Measurements from ENCODE around the gene PPP2R3A. TPM values are rescaled to one million over a fixed set of nuclear protein-coding genes. Genes with fewer than 3 reads are reported as not detected.

PPP2R3A gene
- total and polyA plus RNA-seq, 2 experiments from 2014 or later = 14.2 to 21.0 TPM

DNA sequence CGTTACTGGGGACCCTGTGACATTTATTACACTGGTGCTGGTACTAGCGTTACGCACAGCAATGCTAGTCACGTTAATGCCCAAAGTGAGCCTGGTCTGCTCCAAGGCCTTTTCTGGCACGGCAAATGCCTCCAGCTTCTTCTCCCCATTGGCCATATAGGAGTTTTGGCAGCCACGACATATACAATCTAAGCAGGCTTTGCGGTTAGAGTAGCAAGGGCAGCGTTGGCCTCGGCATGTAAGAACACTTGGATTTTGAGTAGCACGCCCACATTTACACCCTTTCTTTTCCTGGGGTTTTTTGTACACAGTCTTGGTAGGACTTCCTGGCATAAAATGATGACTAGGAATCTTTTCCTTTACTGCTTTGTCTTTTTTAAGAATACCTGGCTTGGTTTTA lies 185.7 kb downstream of the PPP2R3A start:
- no peak for TF ChIP-seq EZH2 (IDR thresholded peaks at IDR 0.05; ENCODE audit: insufficient read depth, poor library complexity, severe bottlenecking)
- TF ChIP-seq EZH2phosphoT487 (IDR thresholded peaks at IDR 0.05; ENCODE audit: insufficient read depth, low read depth) = no peak
- Histone ChIP-seq H4K20me1 (ENCODE audit: insufficient read depth) (peaks cover 16% of the 10 kb centered on the region; the same call in 1 of the 2 replicates), H3K4me3 (no peak overlapping the region), H3K9ac (no peak overlapping the region), H3K4me1 (ENCODE audit: insufficient read depth) (peaks cover 37% of the 10 kb centered on the region), H3K36me3 (ENCODE audit: low read depth) (peaks cover 31% of the 10 kb centered on the region), H3K9me3 (ENCODE audit: low read depth) (no peaks in the 10 kb centered on the region), H3F3A (ENCODE audit: insufficient read depth) (peaks cover 44% of the 10 kb centered on the region), H3K79me2 (ENCODE audit: insufficient read depth) (peaks cover 100% of the 10 kb centered on the region), H2AFZ (no peak overlapping the region), H3K9me2 (ENCODE audit: insufficient read depth) (no peaks in the 10 kb centered on the region), H3K27me3 (replicated peaks; ENCODE audit: insufficient read depth) (no peaks in the 10 kb centered on the region), H3K4me2 (ENCODE audit: unreplicated experiment) (no peak overlapping the region), H3K27ac (no peak overlapping the region)
- 91 to 95% methylated on average over 10 of the region's 10 CpGs for WGBS, 2 experiments (ENCODE audit: low coverage in 1 of 2, low lambda C conversion rate in 2 of 2, missing lambda C conversion rate in 2 of 2)
- in situ Hi-C loops (cut with MboI) = no loop called here
- no peak for DNase-seq

DNA sequence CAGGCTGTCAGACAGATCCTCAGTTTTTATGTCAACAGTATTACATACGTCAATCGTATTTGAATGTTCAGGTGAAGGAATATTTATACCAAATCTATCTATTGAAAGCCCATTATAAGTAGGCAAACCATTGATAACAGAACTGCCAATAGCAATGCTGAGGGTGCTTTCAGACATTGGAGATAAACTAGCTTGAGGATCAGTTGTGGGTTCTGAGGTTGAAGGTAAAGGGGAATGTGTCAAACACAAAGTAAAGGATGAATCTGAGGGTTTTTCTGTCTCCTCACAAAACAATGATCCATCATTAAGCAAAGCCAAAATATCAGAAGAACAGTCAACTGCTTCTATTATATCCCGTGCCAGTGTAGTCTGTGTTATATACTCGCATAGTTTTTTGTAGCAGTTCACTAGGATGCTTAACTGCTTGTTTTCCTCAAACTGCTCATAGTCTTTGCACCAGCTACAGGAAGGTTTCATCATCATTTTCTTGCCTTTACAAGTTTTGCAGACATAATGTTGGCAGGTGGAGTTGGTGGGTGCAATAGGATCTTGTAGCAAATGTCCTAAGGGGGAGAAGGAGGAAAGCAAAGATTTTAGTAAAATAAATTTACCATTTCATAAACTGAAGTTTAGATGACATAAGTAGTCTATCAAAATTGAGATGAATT lies 186.8 kb downstream of the PPP2R3A start:
- Histone ChIP-seq H3K9ac (no peak overlapping the region), H3K9me2 (ENCODE audit: insufficient read depth) (no peaks in the 10 kb centered on the region), H3K27me3 (replicated peaks; ENCODE audit: insufficient read depth) (no peaks in the 10 kb centered on the region), H3K9me3 (ENCODE audit: low read depth) (no peaks in the 10 kb centered on the region), H3F3A (ENCODE audit: insufficient read depth) (peaks cover 44% of the 10 kb centered on the region), H3K4me3 (no peak overlapping the region), H2AFZ (no peak overlapping the region), H4K20me1 (ENCODE audit: insufficient read depth) (peaks cover 22% of the 10 kb centered on the region; the same call in 1 of the 2 replicates), H3K79me2 (ENCODE audit: insufficient read depth) (peaks cover 100% of the 10 kb centered on the region), H3K4me2 (ENCODE audit: unreplicated experiment) (no peak overlapping the region), H3K27ac (no peak overlapping the region), H3K4me1 (ENCODE audit: insufficient read depth) (peaks cover 26% of the 10 kb centered on the region), H3K36me3 (ENCODE audit: low read depth) (peaks cover 24% of the 10 kb centered on the region)
- WGBS, 2 experiments (ENCODE audit: low coverage in 1 of 2, low lambda C conversion rate in 2 of 2, missing lambda C conversion rate in 2 of 2) = 70 to 75% methylated on average over 4 of the region's 4 CpGs
- DNase-seq = no peak
- in situ Hi-C loops (cut with MboI) = no loop called here
- TF ChIP-seq EZH2 (IDR thresholded peaks at IDR 0.05; ENCODE audit: insufficient read depth, poor library complexity, severe bottlenecking) (no peak), EZH2phosphoT487 (IDR thresholded peaks at IDR 0.05; ENCODE audit: insufficient read depth, low read depth) (no peak)

DNA sequence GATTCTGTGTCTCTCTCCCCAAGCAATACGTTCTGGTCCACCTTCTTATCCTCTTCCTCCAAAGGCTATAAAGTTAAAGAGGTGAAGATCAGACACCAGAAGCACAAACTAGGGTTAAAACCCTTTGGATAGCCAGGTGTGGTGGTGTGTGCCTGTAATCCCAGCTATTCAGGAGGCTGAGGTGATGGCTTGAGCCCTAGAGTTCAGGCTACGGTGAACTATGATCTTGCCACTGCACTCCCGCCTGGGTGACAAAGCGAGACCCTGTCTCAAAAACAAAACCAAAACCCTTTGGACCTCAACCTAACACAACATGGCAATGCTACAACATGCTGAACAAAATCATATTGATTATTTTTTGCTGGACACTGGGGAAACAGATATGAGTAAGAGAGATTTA lies 187.4 kb downstream of the PPP2R3A start:
- Histone ChIP-seq H2AFZ (no peak overlapping the region), H3F3A (ENCODE audit: insufficient read depth) (peaks cover 38% of the 10 kb centered on the region), H3K4me3 (no peak overlapping the region), H3K27me3 (replicated peaks; ENCODE audit: insufficient read depth) (no peaks in the 10 kb centered on the region), H3K4me2 (ENCODE audit: unreplicated experiment) (no peak overlapping the region), H3K27ac (no peak overlapping the region), H3K79me2 (ENCODE audit: insufficient read depth) (peaks cover 100% of the 10 kb centered on the region), H4K20me1 (ENCODE audit: insufficient read depth) (peaks cover 23% of the 10 kb centered on the region; the same call in 1 of the 2 replicates), H3K9me3 (ENCODE audit: low read depth) (no peaks in the 10 kb centered on the region), H3K36me3 (ENCODE audit: low read depth) (peaks cover 23% of the 10 kb centered on the region), H3K4me1 (ENCODE audit: insufficient read depth) (peaks cover 21% of the 10 kb centered on the region), H3K9me2 (ENCODE audit: insufficient read depth) (no peaks in the 10 kb centered on the region), H3K9ac (no peak overlapping the region)
- TF ChIP-seq EZH2phosphoT487 (IDR thresholded peaks at IDR 0.05; ENCODE audit: insufficient read depth, low read depth) (no peak), EZH2 (IDR thresholded peaks at IDR 0.05; ENCODE audit: insufficient read depth, poor library complexity, severe bottlenecking) (no peak)
- DNase-seq = no peak
- 85 to 94% methylated on average over 4 of the region's 4 CpGs for WGBS, 2 experiments (ENCODE audit: low coverage in 1 of 2, low lambda C conversion rate in 2 of 2, missing lambda C conversion rate in 2 of 2)
- in situ Hi-C loops (cut with MboI) = no loop called here

DNA sequence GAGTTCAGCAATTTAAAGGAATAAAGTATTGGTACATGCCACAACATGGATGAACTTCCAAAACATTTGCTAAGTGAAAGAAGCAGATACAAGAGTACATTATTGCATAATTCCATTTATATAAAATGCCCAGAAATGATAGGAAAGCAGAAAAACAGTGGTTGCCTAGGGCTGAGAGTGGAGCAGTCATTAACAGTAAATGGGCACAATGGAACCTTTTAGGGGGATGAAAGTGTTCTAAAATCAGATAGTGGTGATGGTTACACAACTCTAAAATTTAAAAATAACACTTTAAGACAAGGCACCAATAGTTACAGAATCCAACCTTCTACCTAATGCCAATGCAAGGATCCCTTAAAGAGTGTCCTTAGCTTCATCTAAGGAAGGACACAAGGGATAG lies 196.0 kb downstream of the PPP2R3A start:
- H3K9ac ChIP-seq = no peak overlapping the region
- no peak for DNase-seq
- H3K4me1 ChIP-seq (ENCODE audit: insufficient read depth) = peaks cover 14% of the 10 kb centered on the region; the same call in 1 of the 2 replicates
- peaks cover 100% of the 10 kb centered on the region for H3K79me2 ChIP-seq (ENCODE audit: insufficient read depth)
- H3K27me3 ChIP-seq (replicated peaks; ENCODE audit: insufficient read depth) = no peaks in the 10 kb centered on the region
- no peaks in the 10 kb centered on the region for H3K36me3 ChIP-seq (ENCODE audit: low read depth)
- no peaks in the 10 kb centered on the region for H3K9me2 ChIP-seq (ENCODE audit: insufficient read depth)
- H3K27ac ChIP-seq = no peak overlapping the region
- H3K4me3 ChIP-seq = no peak overlapping the region
- in situ Hi-C loops (cut with MboI) = no loop called here
- H3K9me3 ChIP-seq (ENCODE audit: low read depth) = no peaks in the 10 kb centered on the region
- H3F3A ChIP-seq (ENCODE audit: insufficient read depth) = no peaks in the 10 kb centered on the region
- no peak overlapping the region for H3K4me2 ChIP-seq (ENCODE audit: unreplicated experiment)
- H2AFZ ChIP-seq = no peak overlapping the region
- peaks cover 36% of the 10 kb centered on the region for H4K20me1 ChIP-seq (ENCODE audit: insufficient read depth)
- no peak for TF ChIP-seq EZH2 (IDR thresholded peaks at IDR 0.05; ENCODE audit: insufficient read depth, poor library complexity, severe bottlenecking)
- no peak for TF ChIP-seq EZH2phosphoT487 (IDR thresholded peaks at IDR 0.05; ENCODE audit: insufficient read depth, low read depth)

Measured in GM23248 (cell line).